Astrocyte (in vitro differentiated cells and primary cell): Measurements from ENCODE around the gene EXO5. TPM values are rescaled to one million over a fixed set of nuclear protein-coding genes. Genes with fewer than 3 reads are reported as not detected.

Experiments
- DNase-seq: peaks from one replicate; pipeline ENCODE4 v3.0.0-alpha.2; 2010; ENCODE audit warnings: low read depth
- FAIRE-seq: peaks from 2 replicates; lab custom pipeline; 2011; peaks lifted over from hg19 to GRCh38; lab: Jason Lieb, UNC
- H2AFZ ChIP-seq: 2 replicates; pipeline ENCODE4 v1.6.0; 2012; ENCODE audit warnings: low read depth, low read length, inconsistent platforms
- H3K27ac ChIP-seq: 2 replicates; pipeline ENCODE4 v1.5.1; 2011; ENCODE audit warnings: low read depth, low read length, inconsistent platforms
- H3K27me3 ChIP-seq: 2 replicates; pipeline ENCODE4 v1.6.0; 2011; ENCODE audit warnings: low read length, inconsistent platforms; ENCODE audit not compliant: insufficient read depth
- H3K36me3 ChIP-seq: 2 replicates; pipeline ENCODE4 v1.5.1; 2011; ENCODE audit warnings: low read length, inconsistent platforms; ENCODE audit not compliant: insufficient read depth
- H3K4me1 ChIP-seq: 2 replicates; pipeline ENCODE4 v1.5.1; 2011; ENCODE audit warnings: low read length, inconsistent platforms; ENCODE audit not compliant: insufficient read depth
- H3K4me2 ChIP-seq: 2 replicates; pipeline ENCODE4 v1.6.0; 2012; ENCODE audit warnings: low read length, inconsistent platforms
- H3K4me3 ChIP-seq: 2 replicates; pipeline ENCODE4 v1.5.1; 2011; ENCODE audit warnings: low read depth, mild to moderate bottlenecking, low read length, inconsistent platforms; ENCODE audit not compliant: insufficient read depth
- H3K79me2 ChIP-seq: 2 replicates; pipeline ENCODE4 v1.6.0; 2012; ENCODE audit warnings: mild to moderate bottlenecking, low read length, inconsistent platforms; ENCODE audit not compliant: insufficient read depth
- H3K9ac ChIP-seq: 2 replicates; pipeline ENCODE4 v1.6.0; 2012; ENCODE audit warnings: mild to moderate bottlenecking, low read length, inconsistent platforms
- H3K9me3 ChIP-seq: 2 replicates; pipeline ENCODE4 v1.5.1; 2012; ENCODE audit warnings: low read depth, mild to moderate bottlenecking, low read length, inconsistent platforms; ENCODE audit not compliant: insufficient read depth
- H4K20me1 ChIP-seq: 2 replicates; pipeline ENCODE4 v1.6.0; 2012; ENCODE audit warnings: low read length, inconsistent platforms; ENCODE audit not compliant: insufficient read depth
- H3K27ac Mint-ChIP-seq: one replicate; pipeline ENCODE4 v1.8.0; 2021; ENCODE audit warnings: mild to moderate bottlenecking, mixed read lengths; ENCODE audit not compliant: unreplicated experiment
- H3K27me3 Mint-ChIP-seq: one replicate; pipeline ENCODE4 v1.8.0; 2021; ENCODE audit warnings: low read depth, mixed read lengths; ENCODE audit not compliant: unreplicated experiment
- H3K36me3 Mint-ChIP-seq: one replicate; pipeline ENCODE4 v1.8.0; 2021; ENCODE audit warnings: low read depth, mixed read lengths; ENCODE audit not compliant: unreplicated experiment
- H3K4me1 Mint-ChIP-seq: one replicate; pipeline ENCODE4 v1.8.0; 2021; ENCODE audit warnings: low read depth, mixed read lengths; ENCODE audit not compliant: unreplicated experiment
- H3K4me3 Mint-ChIP-seq: one replicate; pipeline ENCODE4 v1.8.0; 2021; ENCODE audit warnings: mild to moderate bottlenecking, moderate library complexity, mixed read lengths; ENCODE audit not compliant: unreplicated experiment
- H3K9me3 Mint-ChIP-seq: one replicate; pipeline ENCODE4 v1.8.0; 2021; ENCODE audit warnings: mild to moderate bottlenecking, mixed read lengths; ENCODE audit not compliant: unreplicated experiment
- EZH2 ChIP-seq: IDR thresholded peaks from 2 replicates; pipeline ENCODE4 v1.6.1; 2012; ENCODE audit warnings: mild to moderate bottlenecking, low read length, inconsistent platforms; ENCODE audit not compliant: insufficient read depth
- total RNA-seq: library from RNA; stranded (reverse); gene quantifications from 2 replicates; pipeline ENCODE4 v1.2.1, GENCODE V29; 2021
- TF ChIP-seq, protein P1 (sequence below): IDR thresholded peaks from 2 replicates; pipeline ENCODE4 v1.5.1; 2011; ENCODE audit warnings: low read depth, mild to moderate bottlenecking, inconsistent platforms, low read length, moderate library complexity; ENCODE audit not compliant: insufficient read depth

The EXO5 gene
- total RNA-seq, 1 donor from 2014 or later = 6.5 TPM

GRCh38 chr1:40535732-40536131 is 27.2 kb downstream of the EXO5 start:
- no peak overlapping the region for H3K4me3 ChIP-seq
- H2AFZ ChIP-seq = no peak overlapping the region
- no peaks in the 10 kb centered on the region for H3K36me3 Mint-ChIP-seq
- H3K4me2 ChIP-seq = no peak overlapping the region
- no peaks in the 10 kb centered on the region for H3K9me3 ChIP-seq
- FAIRE-seq (no peak), DNase-seq (no peak)
- H3K79me2 ChIP-seq = peaks cover 4% of the 10 kb centered on the region
- H3K27ac Mint-ChIP-seq = no peak overlapping the region
- H3K4me1 Mint-ChIP-seq = peaks cover 3% of the 10 kb centered on the region
- no peak overlapping the region for H3K4me3 Mint-ChIP-seq
- no peaks in the 10 kb centered on the region for H3K9me3 Mint-ChIP-seq
- H3K4me1 ChIP-seq = peaks cover 5% of the 10 kb centered on the region
- no peak overlapping the region for H3K9ac ChIP-seq
- no peaks in the 10 kb centered on the region for H3K27me3 ChIP-seq
- no peaks in the 10 kb centered on the region for H3K27me3 Mint-ChIP-seq
- TF ChIP-seq EZH2 = no peak
- TF ChIP-seq, protein P1, sequence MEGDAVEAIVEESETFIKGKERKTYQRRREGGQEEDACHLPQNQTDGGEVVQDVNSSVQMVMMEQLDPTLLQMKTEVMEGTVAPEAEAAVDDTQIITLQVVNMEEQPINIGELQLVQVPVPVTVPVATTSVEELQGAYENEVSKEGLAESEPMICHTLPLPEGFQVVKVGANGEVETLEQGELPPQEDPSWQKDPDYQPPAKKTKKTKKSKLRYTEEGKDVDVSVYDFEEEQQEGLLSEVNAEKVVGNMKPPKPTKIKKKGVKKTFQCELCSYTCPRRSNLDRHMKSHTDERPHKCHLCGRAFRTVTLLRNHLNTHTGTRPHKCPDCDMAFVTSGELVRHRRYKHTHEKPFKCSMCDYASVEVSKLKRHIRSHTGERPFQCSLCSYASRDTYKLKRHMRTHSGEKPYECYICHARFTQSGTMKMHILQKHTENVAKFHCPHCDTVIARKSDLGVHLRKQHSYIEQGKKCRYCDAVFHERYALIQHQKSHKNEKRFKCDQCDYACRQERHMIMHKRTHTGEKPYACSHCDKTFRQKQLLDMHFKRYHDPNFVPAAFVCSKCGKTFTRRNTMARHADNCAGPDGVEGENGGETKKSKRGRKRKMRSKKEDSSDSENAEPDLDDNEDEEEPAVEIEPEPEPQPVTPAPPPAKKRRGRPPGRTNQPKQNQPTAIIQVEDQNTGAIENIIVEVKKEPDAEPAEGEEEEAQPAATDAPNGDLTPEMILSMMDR = no peak
- H3K27ac ChIP-seq = no peak overlapping the region
- no peaks in the 10 kb centered on the region for H3K36me3 ChIP-seq
- H4K20me1 ChIP-seq = no peaks in the 10 kb centered on the region

- no peak overlapping the region for H3K4me3 ChIP-seq
- Mint-ChIP-seq H3K9me3 (no peaks in the 10 kb centered on the region), H3K4me1 (no peaks in the 10 kb centered on the region), H3K36me3 (peaks cover 12% of the 10 kb centered on the region), H3K4me3 (no peak overlapping the region), H3K27ac (no peak overlapping the region), H3K27me3 (no peaks in the 10 kb centered on the region)
- no peaks in the 10 kb centered on the region for H4K20me1 ChIP-seq
- H3K27me3 ChIP-seq = no peaks in the 10 kb centered on the region
- no peak overlapping the region for H3K27ac ChIP-seq
- TF ChIP-seq, protein P1 = no peak
- no peak for TF ChIP-seq EZH2
- no peak for DNase-seq
- no peaks in the 10 kb centered on the region for H3K9me3 ChIP-seq
- no peaks in the 10 kb centered on the region for H3K79me2 ChIP-seq
- no peaks in the 10 kb centered on the region for H3K4me1 ChIP-seq
- H3K9ac ChIP-seq = no peak overlapping the region
- FAIRE-seq = no peak
- H3K36me3 ChIP-seq = peaks cover 3% of the 10 kb centered on the region
- no peak overlapping the region for H3K4me2 ChIP-seq
- H2AFZ ChIP-seq = no peak overlapping the region
These were observed 30.8 kb downstream of the EXO5 start for GRCh38 chr1:40539338-40539737.

- H3K4me1 Mint-ChIP-seq = no peaks in the 10 kb centered on the region
- Histone ChIP-seq H3K27ac (no peak overlapping the region), H3K4me1 (no peaks in the 10 kb centered on the region), H3K9ac (no peak overlapping the region), H3K79me2 (no peaks in the 10 kb centered on the region), H3K27me3 (no peaks in the 10 kb centered on the region), H2AFZ (no peak overlapping the region), H3K9me3 (peaks cover 13% of the 10 kb centered on the region), H3K36me3 (peaks cover 10% of the 10 kb centered on the region), H3K4me3 (no peak overlapping the region), H4K20me1 (no peaks in the 10 kb centered on the region), H3K4me2 (no peak overlapping the region)
- FAIRE-seq = no peak
- peaks cover 18% of the 10 kb centered on the region for H3K9me3 Mint-ChIP-seq
- DNase-seq = no peak
- no peaks in the 10 kb centered on the region for H3K27me3 Mint-ChIP-seq
- no peak overlapping the region for H3K27ac Mint-ChIP-seq
- TF ChIP-seq, protein P1 = no peak
- TF ChIP-seq EZH2 = no peak
- H3K4me3 Mint-ChIP-seq = no peak overlapping the region
- H3K36me3 Mint-ChIP-seq = peaks cover 36% of the 10 kb centered on the region
These were observed 38.4 kb downstream of the EXO5 start for GRCh38 chr1:40546957-40547356.
